IMR-90 (cell line): Measurements from ENCODE around the gene PID1. TPM values are rescaled to one million over a fixed set of nuclear protein-coding genes. Genes with fewer than 3 reads are reported as not detected.

Experiments
- ATAC-seq: fragments of 200-7000 bp; cut with Tn5 transposase; 2 replicates; pipeline ENCODE4 v1.9.1; 2020; ENCODE audit warnings: low read depth, mild to moderate bottlenecking, moderate library complexity
- BruUV-seq: library from RNA; stranded (reverse); fragments of 400-500 nt; replicated peaks from 2 replicates; lab custom pipeline; 2021; lab: Mats Ljungman, UMichigan
- CTCF ChIA-PET: fragments of 300-600 bp; formaldehyde crosslinking; extraction: SDS; loops from one replicate; lab custom pipeline; 2021; ENCODE audit warnings: antibody characterized with exemption; lab: Yijun Ruan, JAX
- POLR2A ChIA-PET: fragments of 300-600 bp; sonication (Branson Sonifier 250); formaldehyde crosslinking; loops from one replicate; lab custom pipeline; 2022; ENCODE audit warnings: antibody characterized with exemption; ENCODE audit not compliant: unreplicated experiment; lab: Charles Lee
- DNase-seq: peaks from one replicate; pipeline ENCODE4 v3.0.0; 2013
- H2AFZ ChIP-seq: replicated peaks from 2 replicates; pipeline ENCODE3; 2013; ENCODE audit warnings: low read length, mild to moderate bottlenecking; ENCODE audit not compliant: poor library complexity
- H2AK5ac ChIP-seq: 2 replicates; pipeline ENCODE4 v1.6.1; 2013; ENCODE audit warnings: low read depth, low read length, inconsistent platforms
- H2AK9ac ChIP-seq: replicated peaks from 2 replicates; pipeline ENCODE3; 2013; ENCODE audit warnings: mild to moderate bottlenecking, low read depth, low read length, moderate library complexity; ENCODE audit not compliant: poor library complexity
- H2BK120ac ChIP-seq: 2 replicates; pipeline ENCODE4 v1.6.1; 2013; ENCODE audit warnings: low read depth, low read length, inconsistent platforms
- H2BK15ac ChIP-seq: 3 replicates; pipeline ENCODE4 v1.6.1; 2013; ENCODE audit warnings: low read depth, low read length, inconsistent platforms
- H2BK20ac ChIP-seq: 2 replicates; pipeline ENCODE4 v1.6.1; 2013; ENCODE audit warnings: low read depth, mild to moderate bottlenecking, inconsistent platforms, low read length, moderate library complexity
- H2BK5ac ChIP-seq: 2 replicates; pipeline ENCODE4 v1.6.1; 2013; ENCODE audit warnings: mild to moderate bottlenecking, low read depth, low read length, inconsistent platforms; ENCODE audit not compliant: poor library complexity, severe bottlenecking
- H3K14ac ChIP-seq: replicated peaks from 2 replicates; pipeline ENCODE4 v1.6.1; 2013; ENCODE audit warnings: low read depth, low read length, inconsistent platforms
- H3K18ac ChIP-seq: 2 replicates; pipeline ENCODE4 v1.6.1; 2013; ENCODE audit warnings: low read depth, low read length, control low read depth
- H3K23ac ChIP-seq: 2 replicates; pipeline ENCODE4 v1.6.1; 2013; ENCODE audit warnings: low read depth, low read length, inconsistent platforms
- H3K27ac ChIP-seq: 2 replicates; pipeline ENCODE4 v1.5.1; 2013; ENCODE audit warnings: mild to moderate bottlenecking, control low read depth, low read length; ENCODE audit not compliant: insufficient read depth
- H3K27me3 ChIP-seq: 2 replicates; pipeline ENCODE4 v1.6.1; 2013; ENCODE audit warnings: low read length; ENCODE audit not compliant: control insufficient read depth, insufficient read depth
- H3K36me3 ChIP-seq: 2 replicates; pipeline ENCODE4 v1.6.1; 2013; ENCODE audit warnings: low read length, mixed read lengths; ENCODE audit not compliant: control insufficient read depth, insufficient read depth
- H3K4ac ChIP-seq: 2 replicates; pipeline ENCODE4 v1.6.1; 2013; ENCODE audit warnings: low read depth, low read length, inconsistent platforms
- H3K4me1 ChIP-seq: 2 replicates; pipeline ENCODE4 v1.6.1; 2013; ENCODE audit warnings: low read length, mixed read lengths; ENCODE audit not compliant: control insufficient read depth, insufficient read depth
- H3K4me2 ChIP-seq: 2 replicates; pipeline ENCODE4 v1.6.1; 2013; ENCODE audit warnings: low read depth, mild to moderate bottlenecking, control low read depth, low read length, moderate library complexity
- H3K4me3 ChIP-seq: 2 replicates; pipeline ENCODE4 v1.5.1; 2013; ENCODE audit warnings: low read depth, mild to moderate bottlenecking, control low read depth, low read length, moderate library complexity; ENCODE audit not compliant: insufficient read depth
- H3K56ac ChIP-seq: 2 replicates; pipeline ENCODE4 v1.6.1; 2013; ENCODE audit warnings: low read length, inconsistent platforms; ENCODE audit not compliant: insufficient read depth; ENCODE audit errors: extremely low read depth
- H3K79me1 ChIP-seq, 2 experiments: 2 replicates each; pipeline ENCODE4 v1.6.1; 2013; ENCODE audit warnings: low read length in 2 of 2, inconsistent platforms in 1 of 2, low read depth in 1 of 2
- H3K9ac ChIP-seq: 2 replicates; pipeline ENCODE4 v1.6.1; 2013; ENCODE audit warnings: low read depth, low read length, control low read depth
- H3K9me1 ChIP-seq: 2 replicates; pipeline ENCODE4 v1.6.1; 2013; ENCODE audit warnings: low read length, inconsistent platforms; ENCODE audit not compliant: insufficient read depth
- H3K9me3 ChIP-seq: 2 replicates; pipeline ENCODE4 v1.6.1; 2013; ENCODE audit warnings: low read length; ENCODE audit not compliant: control insufficient read depth, insufficient read depth
- H4K20me1 ChIP-seq: 2 replicates; pipeline ENCODE4 v1.6.1; 2013; ENCODE audit warnings: low read length, inconsistent platforms; ENCODE audit not compliant: insufficient read depth
- H4K5ac ChIP-seq: 2 replicates; pipeline ENCODE4 v1.6.1; 2013; ENCODE audit warnings: mild to moderate bottlenecking, low read depth, low read length, control low read depth
- H4K8ac ChIP-seq, 2 experiments: 2 replicates each; pipeline ENCODE4 v1.6.1; 2013; ENCODE audit warnings: low read depth in 2 of 2, low read length in 2 of 2, control low read depth in 1 of 2, inconsistent platforms in 1 of 2
- H4K91ac ChIP-seq: 2 replicates; pipeline ENCODE4 v1.6.1; 2013; ENCODE audit warnings: low read depth, low read length, inconsistent platforms; ENCODE audit not compliant: insufficient read depth
- BHLHE40 ChIP-seq: fragments of 150-350 bp; IDR thresholded peaks from 2 replicates; pipeline ENCODE4 v1.6.1; 2016; ENCODE audit warnings: mild to moderate bottlenecking, low read depth, low read length
- CEBPB ChIP-seq: IDR thresholded peaks from 2 replicates; pipeline ENCODE4 v1.6.1; 2012; ENCODE audit warnings: low read depth, low read length, improper control_type of control experiment
- CHD1 ChIP-seq: IDR thresholded peaks from 2 replicates; pipeline ENCODE4 v1.6.1; 2012; ENCODE audit warnings: low read depth, low read length, improper control_type of control experiment
- FOS ChIP-seq: fragments of 150-350 bp; IDR thresholded peaks from 2 replicates; pipeline ENCODE4 v1.6.1; 2016; ENCODE audit warnings: low read depth, low read length
- MAFK ChIP-seq: IDR thresholded peaks from 2 replicates; pipeline ENCODE4 v1.6.1; 2012; ENCODE audit warnings: low read depth, low read length, improper control_type of control experiment
- MAZ ChIP-seq: IDR thresholded peaks from 2 replicates; pipeline ENCODE4 v1.6.1; 2012; ENCODE audit warnings: low read depth, mild to moderate bottlenecking, low read length, improper control_type of control experiment, moderate library complexity, borderline replicate concordance
- MXI1 ChIP-seq: IDR thresholded peaks from 2 replicates; pipeline ENCODE4 v1.6.1; 2012; ENCODE audit warnings: low read depth, mild to moderate bottlenecking, low read length, moderate library complexity, borderline replicate concordance
- NFE2L2 ChIP-seq: fragments of 150-350 bp; IDR thresholded peaks from 2 replicates; pipeline ENCODE4 v1.6.1; 2016; ENCODE audit warnings: low read depth, mild to moderate bottlenecking, low read length
- POLR2A ChIP-seq: IDR thresholded peaks from 2 replicates; pipeline ENCODE4 v1.6.1; 2012; ENCODE audit warnings: mild to moderate bottlenecking, low read depth, low read length
- RAD21 ChIP-seq: IDR thresholded peaks from 2 replicates; pipeline ENCODE4 v1.6.1; 2012; ENCODE audit warnings: low read length, improper control_type of control experiment
- RCOR1 ChIP-seq: IDR thresholded peaks from 2 replicates; pipeline ENCODE4 v1.6.1; 2012; ENCODE audit warnings: mild to moderate bottlenecking, low read length, improper control_type of control experiment; ENCODE audit not compliant: insufficient replicate concordance
- RFX5 ChIP-seq: IDR thresholded peaks from 2 replicates; pipeline ENCODE4 v1.8.0; 2012; ENCODE audit warnings: low read depth, mild to moderate bottlenecking, low read length, moderate library complexity
- SMC3 ChIP-seq: fragments of 150-350 bp; IDR thresholded peaks from 2 replicates; pipeline ENCODE4 v1.6.1; 2016; ENCODE audit warnings: low read depth, mild to moderate bottlenecking, antibody characterized with exemption, low read length, moderate library complexity
- WGBS, 2 experiments: methylation state at CpG; one replicate each; pipeline versions ENCODE4 v1.1.5 to v1.1.7; 2013; ENCODE audit warnings: missing lambda C conversion rate in 2 of 2; ENCODE audit not compliant: insufficient read length in 1 of 2; ENCODE audit errors: extremely low coverage in 2 of 2; 5-methylcytosine and 5-hydroxymethylcytosine counted together
- dilution Hi-C: fragments of 300-500 bp; cut with HindIII; formaldehyde crosslinking; loops from one replicate; pipeline ENCODE4 v1.14.3; 2018; ENCODE audit warnings: low sequenced_read_pairs; ENCODE audit not compliant: unreplicated experiment
- in situ Hi-C: fragments of 300-500 bp; cut with MboI; formaldehyde crosslinking; loops from 3 replicates; pipeline ENCODE4 v1.14.3; 2019; ENCODE audit warnings: low sequenced_read_pairs, inconsistent platforms, mixed read lengths
- intact Hi-C: fragments of 100-400 bp; cut with micrococcal nuclease; formaldehyde crosslinking; loops from 2 replicates; pipeline ENCODE4 v1.10.0; 2022
- polyA plus RNA-seq, 3 experiments: library from polyadenylated mRNA; depleted of rRNA; stranded (reverse); fragments of >200 nt; gene quantifications; 2 replicates each; pipeline ENCODE4 v1.2.3, GENCODE V29; 2012; ENCODE audit warnings: low replicate concordance in 1 of 3
- total RNA-seq: library from RNA; depleted of rRNA; stranded (reverse); fragments of >200 nt; gene quantifications from 2 replicates; pipeline ENCODE4 v1.2.3, GENCODE V29; 2012
- TF ChIP-seq, protein P1 (sequence below): conservative IDR thresholded peaks from 2 replicates; pipeline ENCODE4 v1.5.1; 2012; ENCODE audit warnings: mild to moderate bottlenecking, low read depth, low read length, improper control_type of control experiment
- TF ChIP-seq, protein P2 (sequence below): fragments of 150-350 bp; IDR thresholded peaks from 2 replicates; pipeline ENCODE4 v1.6.1; 2017; ENCODE audit warnings: mild to moderate bottlenecking, antibody characterized with exemption, low read length, low read depth
- TF ChIP-seq, protein P3 (sequence below): fragments of 150-350 bp; IDR thresholded peaks from 2 replicates; pipeline ENCODE4 v1.6.1; 2016; ENCODE audit warnings: low read depth, mild to moderate bottlenecking, low read length, moderate library complexity, borderline replicate concordance

PID1 gene
- total and polyA plus RNA-seq, 2 of the 4 experiments (the other 2 are of a cell fraction) = 0.90 to 1.9 TPM

DNA sequence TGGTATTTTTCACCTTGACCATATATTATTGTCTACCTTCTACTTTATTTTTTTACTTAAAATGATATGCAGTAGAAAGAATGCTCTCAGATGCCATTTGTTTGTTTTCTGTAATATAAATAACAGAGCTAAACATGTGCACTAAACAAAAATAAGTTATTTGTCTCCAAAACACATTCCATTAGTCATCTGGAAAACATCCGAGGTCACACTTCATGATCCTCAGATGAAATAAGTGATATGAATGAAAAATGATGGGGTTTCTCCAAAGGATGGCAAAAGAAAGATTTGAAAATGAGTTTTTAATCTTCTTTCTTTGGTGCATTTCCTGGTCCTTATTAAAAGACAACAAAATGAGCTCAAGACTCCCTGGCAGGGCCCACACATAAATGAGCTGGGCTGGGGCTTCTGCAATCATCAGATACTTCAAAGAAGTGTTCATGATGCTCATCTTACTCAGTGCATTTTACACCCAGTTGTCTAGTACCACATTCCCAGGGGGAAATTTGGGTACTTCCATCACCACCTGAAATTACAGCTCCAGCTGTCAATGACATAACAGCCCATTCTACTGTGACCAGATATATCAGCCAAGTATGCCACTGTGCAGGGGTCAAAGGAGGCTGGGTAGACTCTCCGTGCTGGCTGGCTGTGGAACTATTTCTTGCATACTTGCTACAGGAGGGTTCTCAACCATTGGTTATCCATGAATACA lies 283.5 kb downstream of the PID1 start:
- Histone ChIP-seq H2BK15ac (no peak overlapping the region), H3K9ac (no peak overlapping the region)
- POLR2A ChIA-PET = no interaction called here

More for the DNA sequence above, 283.5 kb downstream of the PID1 start:
- Histone ChIP-seq H2BK20ac (no peak overlapping the region), H3K23ac (no peak overlapping the region), H2AFZ (no peak overlapping the region), H3K27ac (no peak overlapping the region), H3K4me1 (no peaks in the 10 kb centered on the region), H4K91ac (no peak overlapping the region), H3K79me1 (no peaks in the 10 kb centered on the region), H4K8ac (no peak overlapping the region), H3K14ac (no peak overlapping the region), H3K18ac (no peak overlapping the region), H3K56ac (no peak overlapping the region), H2BK120ac (no peak overlapping the region), H2BK5ac (no peak overlapping the region), H3K9me1 (no peaks in the 10 kb centered on the region), H4K20me1 (no peaks in the 10 kb centered on the region), H2AK9ac (no peak overlapping the region), H3K27me3 (no peaks in the 10 kb centered on the region), H3K36me3 (no peaks in the 10 kb centered on the region), H3K9me3 (peaks cover 18% of the 10 kb centered on the region), H4K5ac (no peak overlapping the region), H3K4me3 (no peak overlapping the region), H3K4ac (no peak overlapping the region), H2AK5ac (no peak overlapping the region), H3K4me2 (no peak overlapping the region)
- intact Hi-C loops (no loop called here), dilution Hi-C loops (no loop called here), in situ Hi-C loops (no loop called here)
- ATAC-seq = no peak
- no peak for DNase-seq
- TF ChIP-seq, protein P1, sequence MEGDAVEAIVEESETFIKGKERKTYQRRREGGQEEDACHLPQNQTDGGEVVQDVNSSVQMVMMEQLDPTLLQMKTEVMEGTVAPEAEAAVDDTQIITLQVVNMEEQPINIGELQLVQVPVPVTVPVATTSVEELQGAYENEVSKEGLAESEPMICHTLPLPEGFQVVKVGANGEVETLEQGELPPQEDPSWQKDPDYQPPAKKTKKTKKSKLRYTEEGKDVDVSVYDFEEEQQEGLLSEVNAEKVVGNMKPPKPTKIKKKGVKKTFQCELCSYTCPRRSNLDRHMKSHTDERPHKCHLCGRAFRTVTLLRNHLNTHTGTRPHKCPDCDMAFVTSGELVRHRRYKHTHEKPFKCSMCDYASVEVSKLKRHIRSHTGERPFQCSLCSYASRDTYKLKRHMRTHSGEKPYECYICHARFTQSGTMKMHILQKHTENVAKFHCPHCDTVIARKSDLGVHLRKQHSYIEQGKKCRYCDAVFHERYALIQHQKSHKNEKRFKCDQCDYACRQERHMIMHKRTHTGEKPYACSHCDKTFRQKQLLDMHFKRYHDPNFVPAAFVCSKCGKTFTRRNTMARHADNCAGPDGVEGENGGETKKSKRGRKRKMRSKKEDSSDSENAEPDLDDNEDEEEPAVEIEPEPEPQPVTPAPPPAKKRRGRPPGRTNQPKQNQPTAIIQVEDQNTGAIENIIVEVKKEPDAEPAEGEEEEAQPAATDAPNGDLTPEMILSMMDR = no peak
- no peak for TF ChIP-seq CEBPB
- no peak for TF ChIP-seq FOS
- TF ChIP-seq RFX5 = no peak
- TF ChIP-seq NFE2L2 = no peak
- TF ChIP-seq POLR2A = no peak
- TF ChIP-seq, protein P2, sequence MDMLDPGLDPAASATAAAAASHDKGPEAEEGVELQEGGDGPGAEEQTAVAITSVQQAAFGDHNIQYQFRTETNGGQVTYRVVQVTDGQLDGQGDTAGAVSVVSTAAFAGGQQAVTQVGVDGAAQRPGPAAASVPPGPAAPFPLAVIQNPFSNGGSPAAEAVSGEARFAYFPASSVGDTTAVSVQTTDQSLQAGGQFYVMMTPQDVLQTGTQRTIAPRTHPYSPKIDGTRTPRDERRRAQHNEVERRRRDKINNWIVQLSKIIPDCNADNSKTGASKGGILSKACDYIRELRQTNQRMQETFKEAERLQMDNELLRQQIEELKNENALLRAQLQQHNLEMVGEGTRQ = no peak
- TF ChIP-seq MAZ = no peak
- no peak for TF ChIP-seq BHLHE40
- TF ChIP-seq SMC3 = no peak
- TF ChIP-seq CHD1 = no peak
- TF ChIP-seq RAD21 = no peak
- TF ChIP-seq MAFK = no peak
- TF ChIP-seq MXI1 = no peak
- TF ChIP-seq, protein P3, sequence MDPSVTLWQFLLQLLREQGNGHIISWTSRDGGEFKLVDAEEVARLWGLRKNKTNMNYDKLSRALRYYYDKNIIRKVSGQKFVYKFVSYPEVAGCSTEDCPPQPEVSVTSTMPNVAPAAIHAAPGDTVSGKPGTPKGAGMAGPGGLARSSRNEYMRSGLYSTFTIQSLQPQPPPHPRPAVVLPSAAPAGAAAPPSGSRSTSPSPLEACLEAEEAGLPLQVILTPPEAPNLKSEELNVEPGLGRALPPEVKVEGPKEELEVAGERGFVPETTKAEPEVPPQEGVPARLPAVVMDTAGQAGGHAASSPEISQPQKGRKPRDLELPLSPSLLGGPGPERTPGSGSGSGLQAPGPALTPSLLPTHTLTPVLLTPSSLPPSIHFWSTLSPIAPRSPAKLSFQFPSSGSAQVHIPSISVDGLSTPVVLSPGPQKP = no peak
- no peak for TF ChIP-seq RCOR1
- CTCF ChIA-PET = no interaction called here
- BruUV-seq = no TSS peak
- WGBS, 2 experiments = no CpG with 5 or more reads among the region's 2 CpGs
